Measurements from ENCODE around the gene ZBTB21. TPM values are rescaled to one million over a fixed set of nuclear protein-coding genes. Genes with fewer than 3 reads are reported as not detected.

The ZBTB21 gene
- polyA plus RNA-seq, 4 donors: 11.0 to 11.6 (median 11.3) TPM

Other genes starting within 250 kb of the ZBTB21 start
- gene RIPK4, start 243.3 kb downstream of the ZBTB21 start, polyA plus RNA-seq (ENCODE audit: insufficient read length in 4 of 4): 10 to 100 TPM; 16.5 to 22.4 (median 18.5) TPM
- 1 to 10 TPM; 5.6 to 6.4 (median 6.2) TPM for gene PRDM15, start 131.0 kb downstream of the ZBTB21 start, polyA plus RNA-seq (ENCODE audit: insufficient read length in 4 of 4)
- gene C2CD2, start 56.3 kb downstream of the ZBTB21 start, polyA plus RNA-seq (ENCODE audit: insufficient read length in 4 of 4): 10 to 100 TPM; 13.3 to 16.5 (median 14.0) TPM
- under 1 TPM; 0.06 to 0.20 (median 0.11) TPM for gene UMODL1, start 61.0 kb upstream of the ZBTB21 start, polyA plus RNA-seq (ENCODE audit: insufficient read length in 4 of 4)
- gene ABCG1, start 208.8 kb upstream of the ZBTB21 start, polyA plus RNA-seq (ENCODE audit: insufficient read length in 4 of 4): 10 to 100 TPM in 3 of 4 donors, 1 to 10 TPM in 1; 8.5 to 11.5 (median 10.3) TPM

Data from right renal pelvis (tissue), 4 donors.